NCI-H345 treated with DMSO at 0.1 percent for 48 hours (cell line): ENCODE results near the gene PPP6R3.
"Not testable (repeated sequence)": the region's sequence is repeated elsewhere in the genome, so short reads cannot be mapped to it uniquely, and the experiment has no call there.

ENCODE experiments used
- DNase-seq: peaks from one replicate; lab custom pipeline; 2025; ENCODE audit not compliant: unreplicated experiment; lab: John Stamatoyannopoulos, UW

PPP6R3 gene

DNA sequence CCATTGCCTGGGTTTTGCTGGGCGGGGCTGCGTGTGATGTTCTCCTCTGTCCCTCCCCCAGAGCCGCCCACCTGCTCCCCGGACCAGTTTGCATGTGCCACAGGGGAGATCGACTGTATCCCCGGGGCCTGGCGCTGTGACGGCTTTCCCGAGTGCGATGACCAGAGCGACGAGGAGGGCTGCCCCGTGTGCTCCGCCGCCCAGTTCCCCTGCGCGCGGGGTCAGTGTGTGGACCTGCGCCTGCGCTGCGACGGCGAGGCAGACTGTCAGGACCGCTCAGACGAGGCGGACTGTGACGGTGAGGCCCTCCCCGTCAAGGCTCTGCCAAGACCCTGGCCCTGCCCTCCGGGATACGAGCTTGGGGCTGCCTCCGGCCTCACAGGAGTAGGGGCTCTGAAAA is 27.0 kb upstream of the PPP6R3 start:
- no peak for DNase-seq

DNA sequence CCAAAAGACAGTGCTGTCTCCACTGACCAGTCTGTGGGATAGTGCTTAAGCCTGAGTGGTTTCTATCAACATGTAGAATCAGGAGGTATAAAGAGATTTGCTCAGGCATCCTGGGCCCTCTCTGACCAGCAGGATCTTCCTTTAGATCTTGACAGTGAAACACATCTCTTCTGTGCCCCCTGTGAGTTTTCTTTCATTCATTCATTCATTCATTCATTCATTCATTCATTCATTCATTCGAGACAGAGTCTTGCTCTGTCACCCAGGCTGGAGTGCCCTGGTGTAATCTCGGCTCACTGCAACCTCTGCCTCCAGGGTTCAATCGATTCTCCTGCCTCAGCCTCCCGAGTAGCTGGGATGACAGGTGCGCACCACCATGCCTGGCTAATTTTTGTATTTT is 26.4 kb upstream of the PPP6R3 start:
- not testable (repeated sequence) for DNase-seq

DNA sequence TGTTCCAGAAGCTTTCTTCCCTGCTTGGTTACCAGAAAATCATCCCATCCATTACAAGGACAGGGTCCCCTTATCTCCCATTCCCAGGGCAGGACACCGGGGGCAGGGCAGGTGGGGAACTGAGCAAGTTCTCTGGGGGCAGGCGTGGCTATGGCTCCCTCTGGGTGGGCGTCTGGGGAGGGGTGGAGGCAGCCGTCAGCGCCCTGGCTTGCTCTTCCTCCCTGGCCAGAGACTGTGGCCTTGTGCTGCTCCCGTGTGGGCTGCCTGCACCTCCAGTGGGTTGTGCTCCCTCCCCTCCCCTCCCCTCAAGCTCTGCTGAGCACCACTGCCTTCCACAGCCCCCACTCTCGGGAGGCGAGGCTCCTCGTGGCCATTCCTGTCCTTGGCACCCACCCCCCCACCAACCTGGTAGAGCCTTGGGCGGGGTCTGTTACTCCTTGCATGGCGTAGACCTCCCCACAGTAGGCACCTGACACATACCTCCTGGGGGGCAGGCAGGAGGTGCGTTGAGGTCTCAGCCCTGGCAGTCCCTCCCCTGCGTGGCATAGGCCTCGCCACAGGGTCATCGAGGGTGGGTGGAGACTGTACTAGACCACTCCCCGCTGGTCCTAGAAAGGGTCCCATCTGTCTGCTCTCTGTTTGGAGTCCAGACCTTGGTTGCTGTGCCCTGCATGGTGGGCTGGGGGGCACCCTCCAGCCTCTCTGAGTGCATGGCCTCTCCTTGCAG is 24.2 kb upstream of the PPP6R3 start:
- no peak for DNase-seq

DNA sequence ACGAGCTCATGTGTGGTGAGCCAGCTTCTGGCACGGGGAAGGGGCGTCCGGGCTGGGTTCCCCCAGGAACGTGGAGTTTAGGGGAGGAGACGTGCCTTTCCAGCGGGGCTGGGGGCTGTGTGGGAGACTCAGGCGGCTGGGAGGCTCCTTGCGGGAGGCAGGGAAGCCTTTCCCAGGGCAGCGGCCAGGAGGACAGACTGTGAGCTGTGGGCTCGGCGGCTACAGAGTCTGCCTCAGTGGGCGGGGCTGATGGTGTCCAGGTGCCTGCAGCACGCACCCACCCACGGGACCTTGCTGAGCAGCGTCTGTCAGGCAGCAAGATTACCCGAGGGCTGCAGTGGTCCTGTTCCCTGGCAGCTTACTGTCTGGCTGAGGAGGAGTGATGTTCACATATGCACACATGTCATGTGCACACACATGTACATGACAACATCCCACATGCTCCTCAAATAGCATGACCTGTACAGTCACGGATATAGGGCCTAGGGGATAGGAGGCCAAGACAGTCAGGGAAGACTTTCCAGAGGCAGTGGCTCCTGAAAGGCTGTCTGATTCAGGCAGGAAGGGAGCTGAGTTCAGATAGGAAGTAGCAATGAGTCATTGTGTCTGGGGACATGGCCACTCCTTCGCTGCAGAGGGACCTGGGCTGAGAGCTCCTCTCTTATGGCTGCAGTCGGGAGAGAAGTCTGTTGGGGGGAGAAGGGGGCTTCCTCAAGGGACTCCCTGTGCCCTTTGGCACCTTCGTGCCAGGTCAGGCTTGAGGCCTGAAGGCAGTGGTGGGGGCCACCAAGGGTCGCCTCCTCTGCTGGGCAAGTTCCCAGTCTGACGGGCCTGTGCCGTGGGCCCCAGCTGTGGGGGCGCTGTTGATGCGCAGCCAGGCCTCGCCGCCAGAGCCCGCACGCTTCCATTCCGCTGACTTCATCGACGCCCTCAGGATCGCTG is 23.3 kb upstream of the PPP6R3 start:
- no peak for DNase-seq

DNA sequence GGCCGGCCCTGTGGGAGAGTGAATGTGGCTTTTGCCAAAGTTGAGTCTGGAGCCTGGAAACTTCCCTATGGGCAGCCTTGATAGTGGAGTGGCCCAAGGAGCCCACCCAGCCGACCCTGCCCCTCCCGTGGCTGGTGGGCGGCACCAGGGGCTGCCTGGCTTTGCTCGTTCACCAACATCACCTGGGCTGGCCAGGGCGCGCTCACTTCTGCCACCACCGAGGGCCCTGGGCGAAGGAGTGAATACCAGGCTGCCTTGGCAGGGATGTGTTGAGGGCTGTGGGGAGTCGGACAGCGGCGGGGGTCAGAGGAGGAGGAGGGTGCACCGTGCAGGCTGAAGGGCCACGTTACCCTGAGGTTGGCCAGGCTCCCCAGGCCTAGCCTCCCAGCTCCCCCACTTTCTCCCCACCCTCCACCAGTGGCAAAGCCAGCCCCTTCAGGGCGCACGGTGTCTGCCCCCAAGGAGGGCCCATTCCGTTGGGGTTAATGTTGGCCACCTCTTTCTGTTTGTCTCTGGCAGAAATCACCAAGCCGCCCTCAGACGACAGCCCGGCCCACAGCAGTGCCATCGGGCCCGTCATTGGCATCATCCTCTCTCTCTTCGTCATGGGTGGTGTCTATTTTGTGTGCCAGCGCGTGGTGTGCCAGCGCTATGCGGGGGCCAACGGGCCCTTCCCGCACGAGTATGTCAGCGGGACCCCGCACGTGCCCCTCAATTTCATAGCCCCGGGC is 22.5 kb upstream of the PPP6R3 start:
- no peak for DNase-seq

DNA sequence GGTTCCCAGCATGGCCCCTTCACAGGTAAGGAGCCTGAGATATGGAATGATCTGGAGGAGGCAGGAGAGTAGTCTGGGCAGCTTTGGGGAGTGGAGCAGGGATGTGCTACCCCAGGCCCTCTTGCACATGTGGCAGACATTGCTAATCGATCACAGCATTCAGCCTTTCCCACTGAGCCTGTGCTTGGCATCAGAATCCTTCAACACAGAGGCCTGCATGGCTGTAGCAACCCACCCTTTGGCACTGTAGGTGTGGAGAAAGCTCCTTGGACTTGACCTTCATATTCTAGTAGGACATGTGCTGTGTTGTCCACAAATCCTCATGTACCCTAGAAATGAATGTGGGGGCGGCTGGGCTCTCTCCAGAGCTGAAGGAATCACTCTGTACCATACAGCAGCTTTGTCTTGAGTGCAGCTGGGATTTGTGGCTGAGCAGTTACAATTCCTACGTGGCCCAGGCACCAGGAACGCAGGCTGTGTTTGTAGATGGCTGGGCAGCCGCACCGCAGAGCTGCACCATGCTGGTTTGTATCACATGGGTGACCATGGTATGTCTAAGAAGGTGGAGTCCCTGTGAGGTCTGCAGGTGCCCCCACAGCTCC is 21.8 kb upstream of the PPP6R3 start:
- DNase-seq = no peak

DNA sequence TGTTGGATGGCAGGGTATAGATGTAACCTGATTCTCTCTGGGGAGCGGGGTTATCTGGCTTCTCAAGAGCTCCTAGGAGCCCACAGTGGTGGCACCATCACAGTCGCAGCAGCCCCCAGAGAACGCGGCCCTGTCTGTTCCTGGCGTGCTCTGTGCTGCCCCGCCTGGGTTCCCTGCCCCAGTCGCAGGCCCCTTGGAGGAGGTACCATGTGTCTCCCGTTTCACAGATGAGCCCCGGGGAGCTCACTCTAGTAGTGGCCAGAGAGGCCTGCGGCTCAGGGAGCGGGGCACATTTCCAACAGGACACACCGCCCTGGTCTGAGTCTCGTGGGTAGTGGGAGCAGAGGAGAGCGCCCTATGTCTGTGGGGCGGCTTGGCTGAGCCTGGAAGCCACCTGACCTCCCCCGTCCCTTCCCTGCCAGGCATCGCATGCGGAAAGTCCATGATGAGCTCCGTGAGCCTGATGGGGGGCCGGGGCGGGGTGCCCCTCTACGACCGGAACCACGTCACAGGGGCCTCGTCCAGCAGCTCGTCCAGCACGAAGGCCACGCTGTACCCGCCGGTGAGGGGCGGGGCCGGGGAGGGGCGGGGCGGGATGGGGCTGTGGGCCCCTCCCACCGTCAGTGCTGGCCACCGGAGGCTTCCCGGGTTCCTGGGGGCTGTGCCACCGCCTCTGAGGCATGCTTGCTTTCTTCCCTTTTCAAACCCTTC is 21.0 kb upstream of the PPP6R3 start:
- DNase-seq = no peak

DNA sequence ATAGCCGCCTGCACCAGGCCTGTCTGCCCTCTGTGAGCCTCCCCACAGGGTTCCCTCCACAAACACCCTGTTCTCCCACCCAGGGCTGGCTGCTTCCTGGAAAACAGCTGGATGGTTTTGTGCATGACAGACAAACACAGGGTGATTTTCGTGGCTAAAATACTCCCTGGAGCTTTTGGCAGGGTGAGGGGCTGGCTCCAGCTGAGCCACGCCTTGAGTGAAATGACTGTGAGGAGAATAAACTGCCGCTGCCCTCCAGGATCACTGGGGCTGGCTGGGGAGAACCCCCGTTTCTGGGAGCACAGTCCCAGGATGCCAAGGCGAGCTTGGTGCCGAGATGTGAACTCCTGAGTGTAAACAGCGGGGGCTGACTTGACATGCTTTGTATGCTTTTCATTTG is 20.3 kb upstream of the PPP6R3 start:
- no peak for DNase-seq

DNA sequence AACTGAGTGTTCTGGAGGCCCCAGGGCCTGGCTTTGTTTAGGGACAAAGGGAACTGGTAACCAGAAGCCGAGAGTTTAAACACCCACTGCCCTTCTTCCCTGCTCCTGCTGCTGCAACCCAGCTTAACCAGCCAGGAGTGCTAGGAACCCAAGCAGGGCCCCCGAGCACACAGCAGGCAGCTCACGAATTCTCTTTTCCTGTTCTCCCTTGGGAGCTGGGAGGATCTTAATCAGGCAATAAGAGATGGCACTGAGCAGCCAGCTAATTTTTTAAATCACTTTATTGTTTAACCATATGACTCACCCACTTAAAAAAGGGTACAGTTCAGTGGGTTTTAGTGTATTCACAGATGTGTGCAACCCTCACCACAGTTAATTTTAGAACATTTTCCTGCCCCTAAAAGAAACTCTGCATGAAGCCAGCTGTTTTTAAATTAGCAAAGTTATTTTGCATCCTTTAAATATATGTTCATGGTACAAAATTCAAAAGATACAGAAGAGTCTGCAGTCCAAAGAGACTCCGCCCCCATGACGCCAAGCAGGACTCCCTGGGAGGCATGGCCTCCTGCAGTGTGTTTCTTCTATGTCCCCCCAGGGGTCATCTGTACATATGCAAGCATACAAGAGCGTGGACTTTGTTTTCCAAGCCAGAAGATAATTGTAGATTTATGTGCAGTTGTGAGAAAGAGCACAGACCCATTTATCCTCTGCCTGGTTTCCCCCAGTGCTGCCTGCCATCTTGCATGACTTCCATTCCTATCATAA is 18.9 kb upstream of the PPP6R3 start:
- DNase-seq = peak; percentile 82

DNA sequence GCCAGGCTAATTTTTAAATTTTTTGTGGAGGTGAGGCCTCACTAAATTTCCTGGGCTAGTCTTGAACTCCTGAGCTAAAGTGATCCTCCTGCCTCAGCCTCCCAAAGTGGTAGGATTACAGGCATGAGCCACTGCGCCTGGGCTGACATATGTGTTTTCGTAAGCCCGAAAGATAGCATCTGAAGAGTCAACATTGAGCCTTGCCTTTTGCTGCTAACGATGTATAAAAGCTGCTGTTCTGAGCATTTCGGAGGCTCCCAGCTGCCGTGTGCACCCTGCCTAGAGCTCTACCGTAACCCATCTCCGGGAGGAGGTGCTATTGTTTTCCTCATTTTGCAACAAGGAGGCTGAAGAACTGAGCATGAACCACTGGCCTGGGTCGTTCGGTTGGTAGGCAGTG is 18.1 kb upstream of the PPP6R3 start:
- DNase-seq = no peak

DNA sequence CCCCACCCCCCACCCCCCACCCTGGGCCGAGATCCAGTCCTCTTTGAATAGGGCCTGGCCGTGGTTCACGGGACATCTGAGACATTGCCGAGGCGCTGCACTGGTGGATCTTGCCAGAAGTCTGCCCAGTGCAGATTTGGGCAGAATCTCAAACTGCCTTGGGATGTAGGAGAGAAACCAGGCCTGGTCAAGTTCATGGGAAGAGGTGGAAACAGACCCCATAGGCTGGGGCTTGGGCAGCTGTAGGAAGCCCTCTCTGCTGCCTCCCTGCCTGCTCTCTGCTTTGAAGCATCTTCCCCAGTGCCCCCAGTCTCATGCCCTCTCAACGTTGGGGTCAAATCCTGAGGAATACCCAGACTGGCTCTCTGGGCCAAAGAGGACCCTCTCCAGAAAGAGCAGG is 16.0 kb upstream of the PPP6R3 start:
- no peak for DNase-seq

DNA sequence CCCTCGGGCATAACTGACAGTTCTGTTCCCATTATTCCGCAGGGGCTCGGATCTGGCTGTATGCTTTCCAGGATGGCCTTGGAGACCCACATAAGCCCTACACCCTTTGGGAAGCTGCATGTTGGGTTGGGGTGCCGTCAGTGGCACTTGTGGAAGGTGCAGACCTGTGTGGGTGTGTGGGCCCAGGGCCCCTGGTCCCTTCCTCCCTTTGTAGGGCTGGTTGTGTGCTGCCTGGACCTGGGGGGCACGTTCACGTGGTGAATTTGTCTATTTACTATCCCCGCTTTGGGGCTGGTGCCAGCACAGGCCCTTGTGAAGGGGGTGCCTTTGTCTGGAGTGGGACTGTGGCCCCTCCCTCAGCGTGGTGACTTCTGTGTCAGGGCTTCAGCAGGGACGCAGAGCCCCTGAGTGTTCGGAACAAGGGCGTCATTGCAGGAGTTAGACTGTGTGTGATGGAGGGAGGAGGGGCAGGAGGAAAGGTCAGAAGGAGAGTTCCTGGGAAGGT is 15.0 kb upstream of the PPP6R3 start:
- no peak for DNase-seq

DNA sequence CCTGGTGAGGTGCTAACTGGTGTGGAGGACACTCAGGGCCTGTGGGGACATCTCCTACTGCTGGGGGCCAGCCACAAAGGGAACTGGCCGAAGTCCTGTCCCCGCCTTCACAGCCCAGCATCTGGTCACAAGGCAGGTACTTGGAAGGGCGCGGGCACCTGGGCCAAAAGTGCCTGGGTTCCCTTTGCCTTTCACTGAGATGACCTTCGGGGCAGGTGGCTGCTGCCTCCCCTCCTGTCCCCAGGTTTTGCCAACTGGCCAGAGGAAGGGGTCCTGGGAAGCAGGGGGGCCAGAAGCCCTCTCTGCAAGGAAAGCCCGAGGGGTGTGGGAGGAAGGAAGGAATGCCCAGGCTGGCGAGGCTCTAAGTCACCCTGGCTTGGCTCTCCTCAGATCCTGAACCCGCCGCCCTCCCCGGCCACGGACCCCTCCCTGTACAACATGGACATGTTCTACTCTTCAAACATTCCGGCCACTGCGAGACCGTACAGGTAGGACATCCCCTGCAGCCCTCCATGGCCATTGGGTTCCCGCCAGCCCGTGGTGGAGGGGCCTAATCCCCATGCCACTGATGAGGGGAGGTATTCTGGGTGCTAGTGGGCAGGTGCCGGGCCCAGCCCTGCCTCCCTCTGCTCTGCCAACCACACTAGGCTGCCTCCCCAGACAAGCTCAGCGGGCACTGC is 14.4 kb upstream of the PPP6R3 start:
- no peak for DNase-seq

DNA sequence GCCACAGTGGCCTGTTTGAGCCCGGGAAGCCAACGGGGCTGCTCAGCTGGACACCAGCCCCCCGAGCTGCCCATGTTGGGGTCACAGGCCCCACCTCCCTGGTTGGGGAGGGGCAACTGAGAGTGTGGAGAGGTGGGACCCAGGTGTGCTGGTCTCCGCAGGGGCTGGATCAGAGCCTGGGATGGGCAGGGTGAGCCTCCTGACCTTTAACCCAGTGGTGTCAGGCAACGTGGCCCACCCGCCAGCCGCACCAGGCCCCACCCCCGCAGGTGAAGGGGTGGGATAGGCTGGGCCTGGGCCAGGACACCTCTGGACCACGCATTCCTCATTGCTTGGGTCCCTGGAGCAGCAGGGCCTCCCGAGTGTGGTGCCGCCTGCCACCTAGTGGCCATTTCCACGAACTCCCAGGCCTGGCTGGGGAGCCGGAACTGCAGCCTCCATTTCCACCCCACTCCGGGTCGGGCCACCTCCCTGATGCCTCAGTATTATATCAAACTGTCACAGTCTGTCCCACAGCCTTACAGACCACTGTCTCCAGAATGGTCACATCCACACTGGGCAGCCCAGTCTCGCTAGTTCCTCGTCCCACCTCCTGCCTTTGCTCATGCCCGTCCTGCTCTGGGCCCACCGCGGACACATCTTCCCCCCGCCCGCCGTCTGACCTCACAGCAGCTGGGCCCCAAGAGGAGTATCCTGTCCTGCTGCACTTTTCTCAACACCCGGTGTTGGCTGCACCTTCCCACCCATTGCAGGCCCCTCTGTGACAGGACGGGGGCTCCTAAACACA is 13.3 kb upstream of the PPP6R3 start:
- DNase-seq = peak; percentile 33

DNA sequence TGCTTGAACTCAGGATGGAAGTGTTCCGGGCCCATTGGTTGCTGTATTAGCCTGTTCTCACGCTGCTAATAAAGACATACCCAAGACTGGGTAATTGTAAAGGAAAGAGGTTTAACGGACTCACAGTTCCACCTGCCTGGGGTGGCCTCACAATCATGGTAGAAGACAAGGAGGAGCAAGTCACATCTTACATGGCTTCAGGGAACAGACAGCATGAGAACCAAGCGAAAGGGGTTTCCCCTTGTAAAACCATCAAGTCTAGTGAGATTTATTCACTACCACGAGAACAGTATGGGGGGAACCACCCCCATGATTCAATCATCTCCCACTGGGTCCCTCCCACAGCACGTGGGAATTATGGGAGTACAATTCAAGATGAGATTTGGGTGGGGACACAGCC is 12.6 kb upstream of the PPP6R3 start:
- not testable (repeated sequence) for DNase-seq

DNA sequence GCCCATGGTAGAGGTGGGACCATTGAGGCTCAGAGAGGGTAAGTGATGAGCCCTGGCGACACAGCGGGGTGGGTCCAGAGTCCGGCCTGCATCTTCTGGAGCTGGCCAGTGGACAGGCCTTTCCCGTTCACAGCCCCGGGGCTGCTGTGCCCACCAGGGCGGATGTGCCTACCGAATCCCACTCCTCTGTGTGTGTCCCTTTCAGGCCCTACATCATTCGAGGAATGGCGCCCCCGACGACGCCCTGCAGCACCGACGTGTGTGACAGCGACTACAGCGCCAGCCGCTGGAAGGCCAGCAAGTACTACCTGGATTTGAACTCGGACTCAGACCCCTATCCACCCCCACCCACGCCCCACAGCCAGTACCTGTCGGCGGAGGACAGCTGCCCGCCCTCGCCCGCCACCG is 11.9 kb upstream of the PPP6R3 start:
- DNase-seq = no peak

DNA sequence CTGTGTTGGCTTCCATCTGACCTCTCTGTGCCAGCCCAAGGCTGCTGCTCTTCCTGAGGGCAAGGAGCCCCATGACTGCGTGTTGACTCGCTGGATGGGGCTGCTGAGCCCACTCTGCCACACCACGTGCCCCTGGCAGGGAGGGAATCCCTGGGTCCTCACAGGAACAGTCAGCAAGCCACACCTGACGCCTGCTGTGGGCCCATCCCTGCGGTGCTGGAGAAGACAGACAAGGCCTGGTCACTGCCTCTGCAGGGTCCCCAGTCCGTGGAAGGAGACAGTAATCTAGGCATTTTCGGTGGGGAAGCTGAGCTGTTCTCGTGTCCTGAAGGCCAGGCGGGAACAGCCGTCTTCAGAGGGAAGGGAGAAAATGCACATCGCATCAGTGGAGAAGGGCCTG is 10.6 kb upstream of the PPP6R3 start:
- no peak for DNase-seq

DNA sequence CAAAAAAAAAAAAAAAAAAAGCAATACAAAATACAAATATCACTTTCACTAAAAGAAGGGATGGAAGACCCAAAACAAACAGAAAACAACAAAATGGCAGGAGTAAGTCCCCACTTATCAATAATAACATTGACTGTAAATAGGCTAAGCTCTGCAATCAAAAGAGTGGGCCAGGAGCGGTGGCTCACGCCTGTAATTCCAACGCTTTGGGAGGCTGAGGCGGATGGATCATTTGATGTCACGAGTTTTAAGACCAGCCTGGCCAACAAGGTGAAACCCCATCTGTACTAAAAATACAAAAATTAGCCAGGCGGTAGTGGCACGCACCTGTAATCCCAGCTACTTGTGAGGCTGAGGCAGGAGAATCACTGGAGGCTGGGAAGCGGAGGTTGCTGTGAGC is 9.8 kb upstream of the PPP6R3 start:
- no peak for DNase-seq
